Neural cell (in vitro differentiated cells): ENCODE data around the gene EVA1B. TPM values are rescaled to one million over a fixed set of nuclear protein-coding genes. Genes with fewer than 3 reads are reported as not detected.

Experiments used
- H2AFZ ChIP-seq: fragments of 200-600, 300-800 bp; sonication (generic), shearing (Covaris generic); 2 replicates; pipeline ENCODE4 v1.6.0; 2014; ENCODE audit warnings: low read depth, mild to moderate bottlenecking, antibody characterized with exemption, low read length, moderate library complexity
- H3F3A ChIP-seq: fragments of 200-600 bp; shearing (Covaris generic); 2 replicates; pipeline ENCODE4 v1.6.1; 2016; ENCODE audit warnings: mild to moderate bottlenecking, moderate library complexity, mixed read lengths, antibody characterized with exemption, low read length; ENCODE audit not compliant: insufficient read depth, poor library complexity, severe bottlenecking
- H3K27ac ChIP-seq: fragments of 200-600, 300-800 bp; sonication (generic), shearing (Covaris generic); 2 replicates; pipeline ENCODE4 v1.5.1; 2014; ENCODE audit warnings: mild to moderate bottlenecking, low read length, moderate library complexity
- H3K27me3 ChIP-seq: fragments of 300-800, 200-600 bp; sonication (generic), shearing (Covaris generic); 2 replicates; pipeline ENCODE4 v1.6.0; 2014; ENCODE audit warnings: mild to moderate bottlenecking, low read depth, low read length, moderate library complexity; ENCODE audit not compliant: insufficient read depth
- H3K36me3 ChIP-seq: fragments of 300-800, 200-600 bp; sonication (generic), shearing (Covaris generic); 2 replicates; pipeline ENCODE4 v1.5.1; 2014; ENCODE audit warnings: mild to moderate bottlenecking, antibody characterized with exemption, low read length, moderate library complexity; ENCODE audit not compliant: insufficient read depth
- H3K4me2 ChIP-seq: fragments of 300-800, 200-600 bp; sonication (generic), shearing (Covaris generic); 2 replicates; pipeline ENCODE4 v1.6.0; 2014; ENCODE audit warnings: mild to moderate bottlenecking, low read length
- H3K4me3 ChIP-seq: fragments of 300-800, 200-600 bp; sonication (generic), shearing (Covaris generic); 2 replicates; pipeline ENCODE4 v1.5.1; 2014; ENCODE audit warnings: mild to moderate bottlenecking, low read length, moderate library complexity
- H3K79me2 ChIP-seq: fragments of 200-600 bp; shearing (Covaris generic); replicated peaks from 2 replicates; pipeline ENCODE4 v1.6.0; 2014; ENCODE audit warnings: mild to moderate bottlenecking, low read length, moderate library complexity; ENCODE audit not compliant: insufficient read depth
- H3K9ac ChIP-seq: fragments of 300-800, 200-600 bp; sonication (generic), shearing (Covaris generic); 2 replicates; pipeline ENCODE4 v1.6.1; 2016; ENCODE audit warnings: mild to moderate bottlenecking, low read length, mixed read lengths
- H3K9me2 ChIP-seq: fragments of 200-600 bp; shearing (Covaris generic); 2 replicates; pipeline ENCODE4 v1.6.1; 2016; ENCODE audit warnings: mild to moderate bottlenecking, low read length, mixed read lengths; ENCODE audit not compliant: insufficient read depth
- H3K9me3 ChIP-seq: fragments of 200-600, 300-800 bp; sonication (generic), shearing (Covaris generic); 2 replicates; pipeline ENCODE4 v1.6.1; 2016; ENCODE audit warnings: mild to moderate bottlenecking, mixed run types, low read length, moderate library complexity, mixed read lengths
- H4K20me1 ChIP-seq: fragments of 200-600 bp; shearing (Covaris generic); 2 replicates; pipeline ENCODE4 v1.6.1; 2016; ENCODE audit warnings: mild to moderate bottlenecking, mixed run types; ENCODE audit not compliant: insufficient read depth
- CTCF ChIP-seq: fragments of 450-650 bp; IDR thresholded peaks from 2 replicates; pipeline ENCODE4 v1.5.1; 2014; ENCODE audit warnings: antibody characterized with exemption, mild to moderate bottlenecking, moderate library complexity; ENCODE audit not compliant: poor library complexity, severe bottlenecking
- EP300 ChIP-seq: fragments of 450-650 bp; conservative IDR thresholded peaks from 2 replicates; pipeline ENCODE4 v1.6.1; 2014; ENCODE audit warnings: antibody characterized with exemption, mild to moderate bottlenecking, moderate library complexity; ENCODE audit not compliant: poor library complexity, severe bottlenecking
- EZH2 ChIP-seq: fragments of 200-600, 300-800 bp; shearing (Covaris generic), sonication (generic); IDR thresholded peaks from 2 replicates; pipeline ENCODE4 v1.6.1; 2014; ENCODE audit warnings: antibody characterized with exemption, low read length, borderline replicate concordance, mild to moderate bottlenecking; ENCODE audit not compliant: insufficient read depth, poor library complexity, severe bottlenecking
- MXI1 ChIP-seq: fragments of 450-650 bp; conservative IDR thresholded peaks from 2 replicates; pipeline ENCODE4 v1.6.1; 2014; ENCODE audit warnings: antibody characterized with exemption, mild to moderate bottlenecking; ENCODE audit not compliant: poor library complexity, severe bottlenecking
- POLR2AphosphoS5 ChIP-seq: IDR thresholded peaks from 2 replicates; pipeline ENCODE4 v1.6.1; 2012
- RAD21 ChIP-seq: fragments of 450-650 bp; conservative IDR thresholded peaks from 2 replicates; pipeline ENCODE4 v1.6.1; 2014; ENCODE audit warnings: antibody characterized with exemption, mild to moderate bottlenecking, moderate library complexity
- REST ChIP-seq: IDR thresholded peaks from 2 replicates; pipeline ENCODE4 v1.6.1; 2012; ENCODE audit warnings: borderline replicate concordance
- SMC3 ChIP-seq: fragments of 450-650 bp; conservative IDR thresholded peaks from 2 replicates; pipeline ENCODE4 v1.6.1; 2014; ENCODE audit warnings: antibody characterized with exemption, mild to moderate bottlenecking, moderate library complexity; ENCODE audit not compliant: poor library complexity
- TAF1 ChIP-seq: IDR thresholded peaks from 2 replicates; pipeline ENCODE4 v1.6.1; 2012; ENCODE audit warnings: low read depth
- polyA plus RNA-seq: library from polyadenylated mRNA; depleted of rRNA; stranded (reverse); fragments of >200 nt; gene quantifications from 2 replicates; pipeline ENCODE4 v1.2.3, GENCODE V29; 2014

Gene EVA1B
- polyA plus RNA-seq, 1 donor from 2014 or later, result 0.25 TPM

- Histone ChIP-seq H4K20me1 (no peaks in the 10 kb centered on the region), H3K27ac (no peak overlapping the region), H3K27me3 (peaks cover 37% of the 10 kb centered on the region), H3K9me2 (no peaks in the 10 kb centered on the region), H3K4me2 (no peak overlapping the region), H3K4me3 (peak overlapping the region; percentile 45), H3F3A (no peaks in the 10 kb centered on the region), H2AFZ (no peak overlapping the region), H3K36me3 (no peaks in the 10 kb centered on the region), H3K9ac (no peak overlapping the region), H3K9me3 (no peaks in the 10 kb centered on the region), H3K79me2 (no peaks in the 10 kb centered on the region)
- TF ChIP-seq MXI1, result no peak
- TF ChIP-seq CTCF, result no peak
- TF ChIP-seq REST, result no peak
- no peak for TF ChIP-seq EP300
- TF ChIP-seq EZH2, result no peak
- no peak for TF ChIP-seq RAD21
- TF ChIP-seq SMC3, result no peak
- no peak for TF ChIP-seq POLR2AphosphoS5
- no peak for TF ChIP-seq TAF1
These were observed 434 bp downstream of the EVA1B start for GRCh38 chr1:36322786-36323635.

- Histone ChIP-seq H3F3A (no peaks in the 10 kb centered on the region), H3K36me3 (no peaks in the 10 kb centered on the region), H3K27ac (no peak overlapping the region), H3K4me2 (no peak overlapping the region), H3K27me3 (peaks cover 37% of the 10 kb centered on the region), H3K9me2 (no peaks in the 10 kb centered on the region), H3K79me2 (no peaks in the 10 kb centered on the region), H3K4me3 (no peak overlapping the region), H2AFZ (no peak overlapping the region), H4K20me1 (no peaks in the 10 kb centered on the region), H3K9ac (no peak overlapping the region), H3K9me3 (no peaks in the 10 kb centered on the region)
- no peak for TF ChIP-seq EZH2
- TF ChIP-seq TAF1, result no peak
- no peak for TF ChIP-seq REST
- no peak for TF ChIP-seq SMC3
- TF ChIP-seq CTCF, result no peak
- TF ChIP-seq RAD21, result no peak
- TF ChIP-seq POLR2AphosphoS5, result no peak
- TF ChIP-seq EP300, result no peak
- TF ChIP-seq MXI1, result no peak
These were observed 1.2 kb downstream of the EVA1B start for GRCh38 chr1:36322041-36322785.
